GM18519 (cell line): Measurements from ENCODE around the gene GSK3B.

ENCODE experiments used
- ATAC-seq: cut with Tn5 transposase; IDR thresholded peaks from one replicate; pipeline ENCODE4 v1.9.1; 2021; ENCODE audit warnings: mild to moderate bottlenecking, moderate library complexity; ENCODE audit not compliant: unreplicated experiment, low FRiP score

The GSK3B gene

GRCh38 chr3:119794401-119794800 is 299.8 kb downstream of the GSK3B start:
- no peak for ATAC-seq

GRCh38 chr3:119792270-119792669 is 302.0 kb downstream of the GSK3B start:
- no peak for ATAC-seq

- ATAC-seq, result no peak
These were observed 303.9 kb downstream of the GSK3B start for GRCh38 chr3:119790369-119790768.

- ATAC-seq, result no peak
These were observed 307.8 kb downstream of the GSK3B start for GRCh38 chr3:119786409-119786808.

GRCh38 chr3:119783883-119784282 is 310.4 kb downstream of the GSK3B start:
- no peak for ATAC-seq

GRCh38 chr3:119783255-119783654 is 311.0 kb downstream of the GSK3B start:
- no peak for ATAC-seq

GRCh38 chr3:119782460-119782859 is 311.8 kb downstream of the GSK3B start:
- ATAC-seq, result no peak

- ATAC-seq, result no peak
These were observed 312.7 kb downstream of the GSK3B start, which contains the start of gene NR1I2 for GRCh38 chr3:119781330-119782198. TSS of gene NR1I2 (plus strand) at chr3:119782101.

GRCh38 chr3:119779731-119780383 is 314.4 kb downstream of the GSK3B start:
- no peak for ATAC-seq

GRCh38 chr3:119778811-119779210 is 315.4 kb downstream of the GSK3B start:
- no peak for ATAC-seq

- no peak for ATAC-seq
These were observed 316.1 kb downstream of the GSK3B start for GRCh38 chr3:119778176-119778575.

- no peak for ATAC-seq
These were observed 317.9 kb downstream of the GSK3B start for GRCh38 chr3:119776304-119776703.

GRCh38 chr3:119774444-119774843 is 319.8 kb downstream of the GSK3B start:
- peak; percentile 95 for ATAC-seq
